Mesenchymal stem cell (in vitro differentiated cells and primary cell): ENCODE measurements around the gene ERI3.
A peak's percentile ranks its signal among the peaks of the same experiment; 100 is the strongest.

Experiments
- DNase-seq: peaks from one replicate; pipeline ENCODE4 v3.0.0-alpha.2; 2013
- H2AFZ ChIP-seq: one replicate; pipeline ENCODE4 v1.6.1; 2013; ENCODE audit warnings: low read depth, mild to moderate bottlenecking, control low read depth, inconsistent platforms, low read length, moderate library complexity
- H2AK5ac ChIP-seq: 2 replicates; pipeline ENCODE4 v1.6.1; 2013; ENCODE audit warnings: low read length, moderate library complexity, mild to moderate bottlenecking, inconsistent platforms; ENCODE audit not compliant: severe bottlenecking
- H2BK120ac ChIP-seq: one replicate; pipeline ENCODE4 v1.6.1; 2013; ENCODE audit warnings: low read depth, mild to moderate bottlenecking, inconsistent platforms, low read length, moderate library complexity
- H2BK12ac ChIP-seq, 2 experiments: one replicate each; pipeline ENCODE4 v1.6.1; 2013; ENCODE audit warnings: inconsistent platforms in 2 of 2, low read length in 2 of 2, mild to moderate bottlenecking in 2 of 2, moderate library complexity in 2 of 2, control low read depth in 1 of 2
- H2BK15ac ChIP-seq: one replicate; pipeline ENCODE4 v1.6.1; 2013; ENCODE audit warnings: mild to moderate bottlenecking, low read depth, inconsistent platforms; ENCODE audit not compliant: poor library complexity, severe bottlenecking
- H2BK5ac ChIP-seq: 2 replicates; pipeline ENCODE4 v1.6.1; 2013; ENCODE audit warnings: low read depth, mild to moderate bottlenecking, low read length, control low read depth, inconsistent platforms; ENCODE audit not compliant: poor library complexity, severe bottlenecking
- H3K14ac ChIP-seq, 2 experiments: one replicate each; pipeline ENCODE4 v1.6.1; 2013; ENCODE audit warnings: inconsistent platforms in 2 of 2, low read length in 2 of 2, control low read depth in 1 of 2, mild to moderate bottlenecking in 1 of 2, moderate library complexity in 1 of 2
- H3K18ac ChIP-seq, 2 experiments: one replicate each; pipeline ENCODE4 v1.6.1; 2013; ENCODE audit warnings: inconsistent platforms in 2 of 2, low read length in 2 of 2, control low read depth in 1 of 2, low read depth in 1 of 2, mild to moderate bottlenecking in 1 of 2
- H3K23ac ChIP-seq, 2 experiments: one replicate each; pipeline ENCODE4 v1.6.1; 2013; ENCODE audit warnings: inconsistent platforms in 2 of 2, low read length in 2 of 2, mild to moderate bottlenecking in 2 of 2, moderate library complexity in 2 of 2, control low read depth in 1 of 2
- H3K27ac ChIP-seq: 2 replicates; pipeline ENCODE4 v1.5.1; 2013; ENCODE audit warnings: mild to moderate bottlenecking, moderate library complexity, low read length, control low read depth, inconsistent platforms; ENCODE audit not compliant: poor library complexity, severe bottlenecking
- H3K27me3 ChIP-seq, 2 experiments: 2 replicates each; pipeline versions ENCODE4 v1.6.1 to v1.7.0; 2013; ENCODE audit warnings: low read length in 2 of 2, mild to moderate bottlenecking in 2 of 2, moderate library complexity in 2 of 2, control low read depth in 1 of 2, inconsistent platforms in 1 of 2; ENCODE audit not compliant: control insufficient read depth in 1 of 2, insufficient read depth in 1 of 2
- H3K36me3 ChIP-seq, 2 experiments: 2 replicates each; pipeline versions ENCODE4 v1.6.1 to v1.7.0; 2013; ENCODE audit warnings: low read length in 2 of 2, control low read depth in 1 of 2, inconsistent platforms in 1 of 2, low read depth in 1 of 2, mild to moderate bottlenecking in 1 of 2; ENCODE audit not compliant: insufficient read depth in 2 of 2, control insufficient read depth in 1 of 2
- H3K4ac ChIP-seq, 2 experiments: one replicate each; pipeline ENCODE4 v1.6.1; 2013; ENCODE audit warnings: inconsistent platforms in 2 of 2, low read length in 2 of 2, mild to moderate bottlenecking in 2 of 2, moderate library complexity in 2 of 2, control low read depth in 1 of 2, low read depth in 1 of 2
- H3K4me1 ChIP-seq: 2 replicates; pipeline ENCODE4 v1.6.1; 2013; ENCODE audit warnings: low read depth, low read length, control low read depth; ENCODE audit not compliant: control insufficient read depth, insufficient read depth
- H3K4me2 ChIP-seq: 2 replicates; pipeline ENCODE4 v1.6.1; 2013; ENCODE audit warnings: low read length, mild to moderate bottlenecking, inconsistent platforms; ENCODE audit not compliant: poor library complexity, severe bottlenecking
- H3K4me3 ChIP-seq, 2 experiments: 2 replicates each; pipeline versions ENCODE4 v1.5.1 to v1.7.0; 2013; ENCODE audit warnings: low read length in 2 of 2, mild to moderate bottlenecking in 2 of 2, control low read depth in 1 of 2, low read depth in 1 of 2; ENCODE audit not compliant: insufficient read depth in 1 of 2
- H3K79me1 ChIP-seq: replicated peaks from 2 replicates; pipeline ENCODE4 v1.6.1; 2013; ENCODE audit warnings: mild to moderate bottlenecking, control low read depth, low read length, inconsistent platforms; ENCODE audit not compliant: poor library complexity, severe bottlenecking
- H3K9ac ChIP-seq: 2 replicates; pipeline ENCODE4 v1.7.0; 2013; ENCODE audit warnings: mild to moderate bottlenecking, low read length, moderate library complexity
- H3K9me3 ChIP-seq: 2 replicates; pipeline ENCODE4 v1.7.0; 2013; ENCODE audit warnings: mild to moderate bottlenecking, low read length; ENCODE audit not compliant: control insufficient read depth
- H4K8ac ChIP-seq: one replicate; pipeline ENCODE4 v1.6.1; 2013; ENCODE audit warnings: inconsistent platforms, mild to moderate bottlenecking, low read length, moderate library complexity
- H4K91ac ChIP-seq: one replicate; pipeline ENCODE4 v1.6.1; 2013; ENCODE audit warnings: mild to moderate bottlenecking, low read length, inconsistent platforms
- whole genome bisulfite sequencing: methylation state at CpG from one replicate; pipeline ENCODE4 v1.1.7; 2013; ENCODE audit warnings: mixed read lengths; 5-methylcytosine and 5-hydroxymethylcytosine counted together

Gene ERI3

GRCh38 chr1:44220001-44220751, 134.9 kb downstream of the ERI3 start:
- WGBS = 72% methylated on average over 26 of the region's 31 CpGs
- Histone ChIP-seq H2AK5ac (no peak overlapping the region), H2BK5ac (no peak overlapping the region)

DNA sequence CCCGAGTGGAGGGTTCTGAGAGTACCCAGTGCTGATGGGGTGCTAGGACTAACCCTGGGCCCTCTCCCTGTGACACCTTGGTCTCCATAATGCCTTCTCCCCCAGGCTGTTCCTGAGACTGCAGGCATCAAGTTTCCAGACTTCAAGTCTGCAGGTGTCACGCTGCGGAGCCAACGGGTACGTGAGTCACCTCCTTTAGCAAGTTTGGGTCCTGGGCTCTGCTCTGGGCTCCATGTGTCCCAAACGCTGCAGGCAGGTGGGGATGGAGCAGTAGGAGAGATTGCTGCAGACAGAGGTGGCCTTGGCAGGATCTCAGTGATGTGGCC, 135.8 kb downstream of the ERI3 start:
- Histone ChIP-seq H4K91ac (no peak overlapping the region), H3K36me3 (peaks cover 74 to 80% of the 10 kb centered on the region in 2 experiments), H3K9me3 (no peaks in the 10 kb centered on the region), H3K27ac (no peak overlapping the region), H3K4me1 (peaks cover 30% of the 10 kb centered on the region), H3K27me3 (no peaks in the 10 kb centered on the region), H2AFZ (no peak overlapping the region), H2BK12ac (no peak overlapping the region), H3K79me1 (peaks cover 24% of the 10 kb centered on the region), H2BK15ac (no peak overlapping the region), H2AK5ac (no peak overlapping the region), H3K23ac (no peak overlapping the region), H3K18ac (no peak overlapping the region), H3K9ac (no peak overlapping the region), H4K8ac (peak overlapping the region; percentile 31), H3K14ac (no peak overlapping the region), H3K4me2 (no peak overlapping the region), H3K4ac (no peak overlapping the region), H2BK120ac (no peak overlapping the region), H3K4me3 (no peak overlapping the region), H2BK5ac (no peak overlapping the region)
- 99% methylated on average over 6 of the region's 6 CpGs for WGBS
- DNase-seq = no peak

More at GRCh38 chr1:44220001-44220751, 134.9 kb downstream of the ERI3 start:
- no peaks in the 10 kb centered on the region for H3K27me3 ChIP-seq
- no peak overlapping the region for H3K9ac ChIP-seq
- H3K4me3 ChIP-seq = no peak overlapping the region
- H3K36me3 ChIP-seq = peaks cover 67 to 74% of the 10 kb centered on the region in 2 experiments
- peak; percentile 92 for DNase-seq
- peak overlapping the region in 1 of 2 experiments; percentile 7 for H3K18ac ChIP-seq
- H2AFZ ChIP-seq = no peak overlapping the region
- H3K27ac ChIP-seq = no peak overlapping the region
- H3K4me2 ChIP-seq = no peak overlapping the region
- no peak overlapping the region for H2BK15ac ChIP-seq
- no peak overlapping the region for H3K4ac ChIP-seq
- peaks cover 15% of the 10 kb centered on the region for H3K79me1 ChIP-seq
- H3K23ac ChIP-seq = no peak overlapping the region
- H3K4me1 ChIP-seq = peaks cover 26% of the 10 kb centered on the region
- no peaks in the 10 kb centered on the region for H3K9me3 ChIP-seq
- H4K8ac ChIP-seq = peak overlapping the region; percentile 62
- H4K91ac ChIP-seq = no peak overlapping the region
- H2BK12ac ChIP-seq = peak overlapping the region in 1 of 2 experiments; percentile 7
- no peak overlapping the region for H3K14ac ChIP-seq
- no peak overlapping the region for H2BK120ac ChIP-seq

DNA sequence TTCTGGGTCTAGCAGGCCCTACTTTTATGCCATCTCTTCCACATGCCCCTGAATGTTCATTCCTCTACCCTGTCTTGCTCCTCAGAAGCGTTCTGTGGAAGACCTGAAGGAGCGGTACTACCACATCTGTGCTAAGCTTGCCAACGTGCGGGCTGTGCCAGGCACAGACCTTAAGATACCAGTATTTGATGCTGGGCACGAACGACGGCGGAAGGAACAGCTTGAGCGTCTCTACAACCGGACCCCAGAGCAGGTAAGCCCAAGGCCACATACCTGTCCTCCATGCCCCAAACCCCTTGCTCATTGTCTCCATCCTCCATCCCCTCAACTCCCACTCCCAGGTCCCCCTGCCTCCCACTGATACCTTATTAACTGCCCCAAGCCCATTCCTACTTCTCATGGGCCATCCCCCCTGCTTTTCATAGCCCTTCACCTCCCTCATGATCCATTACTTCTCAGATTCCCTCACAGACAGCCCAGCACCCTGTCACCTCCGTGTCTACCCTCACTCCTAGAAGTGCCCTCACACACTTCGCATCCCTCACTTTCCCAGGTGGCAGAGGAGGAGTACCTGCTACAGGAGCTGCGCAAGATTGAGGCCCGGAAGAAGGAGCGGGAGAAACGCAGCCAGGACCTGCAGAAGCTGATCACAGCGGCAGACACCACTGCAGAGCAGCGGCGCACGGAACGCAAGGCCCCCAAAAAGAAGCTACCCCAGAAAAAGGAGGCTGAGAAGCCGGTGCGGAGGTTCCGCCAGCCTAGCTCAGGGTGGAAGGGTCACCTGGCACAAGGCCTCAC, 136.4 kb downstream of the ERI3 start:
- Histone ChIP-seq H3K23ac (no peak overlapping the region), H2AK5ac (no peak overlapping the region), H3K9me3 (no peaks in the 10 kb centered on the region), H4K91ac (no peak overlapping the region), H2BK5ac (no peak overlapping the region), H3K4me1 (peaks cover 34% of the 10 kb centered on the region), H3K18ac (no peak overlapping the region), H3K36me3 (peaks cover 74 to 80% of the 10 kb centered on the region in 2 experiments), H3K9ac (no peak overlapping the region), H2BK120ac (no peak overlapping the region), H3K27me3 (no peaks in the 10 kb centered on the region), H4K8ac (peak overlapping the region; percentile 31), H3K4me2 (no peak overlapping the region), H3K4me3 (no peak overlapping the region), H2BK12ac (no peak overlapping the region), H3K14ac (no peak overlapping the region), H2BK15ac (no peak overlapping the region), H2AFZ (no peak overlapping the region), H3K4ac (no peak overlapping the region), H3K27ac (no peak overlapping the region), H3K79me1 (peaks cover 28% of the 10 kb centered on the region)
- WGBS = 96% methylated on average over 24 of the region's 24 CpGs
- DNase-seq = no peak

GRCh38 chr1:44217809-44218410, 137.1 kb downstream of the ERI3 start:
- H3K27ac ChIP-seq = peak overlapping the region; percentile 9
- no peak overlapping the region for H4K91ac ChIP-seq
- whole genome bisulfite sequencing = 87% methylated on average over 4 of the region's 4 CpGs
- no peaks in the 10 kb centered on the region for H3K9me3 ChIP-seq
- H2BK12ac ChIP-seq = no peak overlapping the region
- peak; percentile 70 for DNase-seq
- H4K8ac ChIP-seq = no peak overlapping the region
- peaks cover 70 to 80% of the 10 kb centered on the region in 2 experiments for H3K36me3 ChIP-seq
- no peak overlapping the region for H3K4me3 ChIP-seq
- H2AK5ac ChIP-seq = no peak overlapping the region
- H3K9ac ChIP-seq = peak overlapping the region; percentile 4
- no peaks in the 10 kb centered on the region for H3K27me3 ChIP-seq
- H2BK5ac ChIP-seq = no peak overlapping the region
- no peak overlapping the region for H2AFZ ChIP-seq
- no peak overlapping the region for H3K4me2 ChIP-seq
- no peak overlapping the region for H3K18ac ChIP-seq
- no peak overlapping the region for H2BK15ac ChIP-seq
- peaks cover 32% of the 10 kb centered on the region for H3K4me1 ChIP-seq
- no peak overlapping the region for H3K14ac ChIP-seq
- H3K79me1 ChIP-seq = peaks cover 28% of the 10 kb centered on the region
- H2BK120ac ChIP-seq = no peak overlapping the region
- H3K4ac ChIP-seq = no peak overlapping the region
- H3K23ac ChIP-seq = no peak overlapping the region
